Pancreas (tissue), 10 donors: ENCODE results near the gene HHATL. TPM values are rescaled to one million over a fixed set of nuclear protein-coding genes. Genes with fewer than 3 reads are reported as not detected.

ENCODE experiments used
- ATAC-seq, 4 donors: fragments of 200-7000 bp; cut with Tn5 transposase; one replicate each; pipeline versions ENCODE4 v1.8.0 to v1.9.1; 2020; ENCODE audit warnings: mild to moderate bottlenecking in 4 of 4, moderate library complexity in 4 of 4
- DNase-seq, 6 donors: peaks; one replicate each; pipeline ENCODE4 v3.0.0-alpha.2; 2020
- FAIRE-seq: peaks from 2 replicates; lab custom pipeline; 2012; peaks lifted over from hg19 to GRCh38; lab: Jason Lieb, UNC
- H3K27ac ChIP-seq, 4 donors: fragments of 200-600 bp; sonication (generic); 1 replicate in 3 of 4; 2 replicates in 1 of 4; pipeline versions ENCODE4 v1.5.0 to v1.8.0; 2020
- H3K27me3 ChIP-seq, 4 donors: fragments of 200-600 bp; one replicate each; pipeline ENCODE4 v1.8.0; 2021
- H3K36me3 ChIP-seq, 3 donors: fragments of 200-600 bp; sonication (generic) in 1 of 3; one replicate each; pipeline versions ENCODE4 v1.5.0 to v1.8.0; 2020 to 2021
- H3K4me1 ChIP-seq, 3 donors: fragments of 200-600 bp; one replicate each; pipeline ENCODE4 v1.8.0; 2021
- H3K4me3 ChIP-seq, 4 donors: fragments of 200-600 bp; sonication (generic) in 2 of 4; one replicate each; pipeline versions ENCODE4 v1.5.0 to v1.8.0; 2020 to 2021
- H3K9me3 ChIP-seq, 4 donors: fragments of 200-600 bp; one replicate each; pipeline ENCODE4 v1.8.0; 2021
- WGBS, 2 donors: extraction: QIAGEN DNeasy Blood & Tissue Kit; methylation state at CpG; one replicate each; pipeline ENCODE4 v1.1.7; 2013; 5-methylcytosine and 5-hydroxymethylcytosine counted together
- intact Hi-C, 3 donors: fragments of 100-400 bp; cut with DNase I; formaldehyde crosslinking; loops; one replicate each; pipeline versions ENCODE4 v1.11.1 to v1.14.2; 2022
- polyA plus RNA-seq, 2 donors: library from polyadenylated mRNA; stranded (reverse); fragments of 200-250 nt; gene quantifications; one replicate each; pipeline ENCODE4 v1.2.3, GENCODE V29; 2013
- total RNA-seq, 6 donors: library from RNA; stranded (reverse); fragmentation: NEBNext Ultra II Directional in 4 of 6; extraction: Animal tissue kit (Norgen Biotek cat#: 25700) in 4 of 6; gene quantifications; one replicate each; pipeline versions ENCODE4 v1.2.1 to v1.2.4, GENCODE V29; 2021 to 2023
- TF ChIP-seq, protein P1 (sequence below), 4 donors: fragments of 200-600 bp; sonication (generic) in 3 of 4; IDR thresholded peaks; one replicate each; pipeline versions ENCODE4 v1.5.0 to v1.8.0; 2021; ENCODE audit warnings: antibody characterized with exemption in 4 of 4
- donor health status: healthy with polysubstance abuse.
- donor health status: DM: no; HTN: no; CAD: no; lungs with moderate emphysema.
- donor health status: DM: no; HTN: no; CAD: no.
- donor health status: control.
- donor health status: control.
- donor health status: Bipolar disorder and iron deficiency.
- donor health status: DM: yes; HTN: yes; CAD: no.
- donor health status: DM: no; HTN: no; CAD: no.
- donor health status: DM: no; HTN: no; CAD: no.
- donor health status: DM: yes; HTN: yes; CAD: no.

Gene HHATL
- total and polyA plus RNA-seq, 8 donors, result 0.42 to 17.8 (median 2.4) TPM; not detected in 1

DNA sequence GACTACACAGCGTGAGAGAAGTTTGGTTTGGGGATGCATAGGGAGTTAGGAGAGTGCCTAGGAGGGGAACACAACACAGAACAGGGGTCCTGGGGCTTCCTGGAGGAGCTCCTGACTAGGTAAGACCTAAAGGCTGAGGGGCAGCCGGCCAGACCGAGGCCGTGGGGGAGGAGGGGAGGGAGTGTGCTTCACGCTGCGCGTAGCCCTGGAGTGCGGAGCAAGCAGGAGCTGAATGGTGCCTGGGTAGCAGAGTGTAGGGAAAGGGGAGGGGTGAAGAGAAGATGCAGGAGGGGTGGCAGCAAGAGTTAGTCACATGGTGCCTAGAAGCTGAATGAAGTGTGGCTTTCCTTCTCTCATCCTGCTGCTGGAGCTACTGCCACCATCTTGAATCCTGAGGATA, 32.4 kb upstream of the HHATL start:
- Histone ChIP-seq H3K27ac (no peak overlapping the region), H3K9me3 (no peaks in the 10 kb centered on the region), H3K4me1 (no peaks in the 10 kb centered on the region), H3K4me3 (no peak overlapping the region), H3K36me3 (no peaks in the 10 kb centered on the region), H3K27me3 (no peaks in the 10 kb centered on the region)
- DNase-seq (no peak), FAIRE-seq (no peak), ATAC-seq (no peak)
- 79 to 82% methylated on average over 8 of the region's 8 CpGs for WGBS, 2 donors
- TF ChIP-seq, protein P1, sequence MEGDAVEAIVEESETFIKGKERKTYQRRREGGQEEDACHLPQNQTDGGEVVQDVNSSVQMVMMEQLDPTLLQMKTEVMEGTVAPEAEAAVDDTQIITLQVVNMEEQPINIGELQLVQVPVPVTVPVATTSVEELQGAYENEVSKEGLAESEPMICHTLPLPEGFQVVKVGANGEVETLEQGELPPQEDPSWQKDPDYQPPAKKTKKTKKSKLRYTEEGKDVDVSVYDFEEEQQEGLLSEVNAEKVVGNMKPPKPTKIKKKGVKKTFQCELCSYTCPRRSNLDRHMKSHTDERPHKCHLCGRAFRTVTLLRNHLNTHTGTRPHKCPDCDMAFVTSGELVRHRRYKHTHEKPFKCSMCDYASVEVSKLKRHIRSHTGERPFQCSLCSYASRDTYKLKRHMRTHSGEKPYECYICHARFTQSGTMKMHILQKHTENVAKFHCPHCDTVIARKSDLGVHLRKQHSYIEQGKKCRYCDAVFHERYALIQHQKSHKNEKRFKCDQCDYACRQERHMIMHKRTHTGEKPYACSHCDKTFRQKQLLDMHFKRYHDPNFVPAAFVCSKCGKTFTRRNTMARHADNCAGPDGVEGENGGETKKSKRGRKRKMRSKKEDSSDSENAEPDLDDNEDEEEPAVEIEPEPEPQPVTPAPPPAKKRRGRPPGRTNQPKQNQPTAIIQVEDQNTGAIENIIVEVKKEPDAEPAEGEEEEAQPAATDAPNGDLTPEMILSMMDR (IDR thresholded peaks at IDR 0.05), result no peak
- intact Hi-C loops, result no loop called here

DNA sequence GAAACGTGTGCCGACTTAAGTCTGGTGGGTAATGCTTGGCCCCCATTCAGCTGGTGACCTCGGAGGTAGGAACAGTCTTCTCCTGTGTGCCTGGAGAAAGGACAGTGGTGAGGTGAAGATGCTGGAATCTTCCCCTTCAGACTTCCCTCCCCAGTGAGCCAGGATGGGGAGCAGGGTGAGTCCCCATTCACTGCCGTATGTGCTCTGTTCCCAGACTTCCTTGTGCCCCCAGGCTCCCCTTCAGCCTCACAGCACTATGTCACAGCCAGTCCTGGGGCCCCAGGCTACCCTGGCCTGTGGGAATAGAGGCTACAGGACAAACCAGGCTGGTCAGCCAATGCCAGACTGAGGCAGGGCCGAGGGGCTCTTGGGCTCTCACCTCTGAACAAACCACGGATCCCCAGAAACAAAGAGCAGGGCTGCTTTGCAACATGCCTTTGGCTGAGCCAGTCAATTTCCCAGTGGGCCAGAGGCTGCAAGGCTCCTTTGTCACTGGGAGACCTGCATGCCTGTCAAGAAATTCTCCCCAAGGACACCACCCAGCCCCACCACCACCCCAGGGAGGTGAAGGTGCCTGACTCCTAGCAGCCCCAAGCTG, 31.8 kb upstream of the HHATL start:
- no peak overlapping the region for H3K4me3 ChIP-seq
- WGBS, 2 donors, result 65 to 80% methylated on average over 6 of the region's 6 CpGs
- TF ChIP-seq, protein P1 (IDR thresholded peaks at IDR 0.05), result no peak
- H3K27me3 ChIP-seq, result no peaks in the 10 kb centered on the region
- no peak for ATAC-seq
- DNase-seq, result no peak
- H3K36me3 ChIP-seq, result no peaks in the 10 kb centered on the region
- no peaks in the 10 kb centered on the region for H3K9me3 ChIP-seq
- intact Hi-C loops, result no loop called here
- no peak overlapping the region for H3K27ac ChIP-seq
- FAIRE-seq, result no peak
- H3K4me1 ChIP-seq, result no peaks in the 10 kb centered on the region

GRCh38 chr3:42733501-42734262, 31.1 kb upstream of the HHATL start:
- DNase-seq, result no peak
- no peak for FAIRE-seq
- no peaks in the 10 kb centered on the region for H3K4me1 ChIP-seq
- no peak overlapping the region for H3K27ac ChIP-seq
- H3K9me3 ChIP-seq, result no peaks in the 10 kb centered on the region
- intact Hi-C loops, result no loop called here
- ATAC-seq, result no peak
- TF ChIP-seq, protein P1 (IDR thresholded peaks at IDR 0.05), result no peak
- H3K27me3 ChIP-seq, result no peaks in the 10 kb centered on the region
- WGBS, 2 donors, result 78 to 90% methylated on average over 13 of the region's 13 CpGs
- no peaks in the 10 kb centered on the region for H3K36me3 ChIP-seq
- H3K4me3 ChIP-seq, result no peak overlapping the region

DNA sequence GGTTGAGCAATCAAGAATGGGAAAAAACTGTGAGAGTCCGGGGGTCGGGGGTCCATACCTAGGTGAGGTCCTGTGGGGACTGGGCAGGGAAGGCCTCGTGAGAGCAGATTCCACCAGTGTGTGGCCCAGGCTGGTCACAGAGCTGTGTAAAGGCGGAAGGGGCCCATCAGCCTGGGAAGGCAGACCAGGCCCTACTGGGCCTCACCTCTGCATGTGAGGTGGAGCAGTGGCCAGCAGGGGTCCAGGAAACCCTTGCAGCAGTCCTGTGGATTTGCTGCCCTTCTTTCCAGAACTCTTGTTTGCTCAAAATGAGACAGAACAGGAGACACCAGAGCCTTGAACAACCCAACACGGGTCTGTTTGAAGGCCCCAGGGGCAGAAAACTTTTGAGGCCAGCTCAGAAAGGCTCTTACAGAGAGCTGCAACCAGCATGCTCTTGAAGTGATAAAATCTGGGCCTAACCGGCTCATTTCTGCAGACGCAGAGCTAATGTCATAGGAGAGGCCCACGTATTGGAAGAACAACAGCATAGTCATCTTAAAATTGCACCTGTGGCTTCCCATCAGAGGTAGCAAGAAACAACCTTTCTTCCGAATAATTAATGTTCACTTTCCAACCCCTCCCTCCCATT, 30.3 kb upstream of the HHATL start:
- Histone ChIP-seq H3K9me3 (no peaks in the 10 kb centered on the region), H3K4me1 (no peaks in the 10 kb centered on the region), H3K27ac (no peak overlapping the region), H3K4me3 (no peak overlapping the region), H3K27me3 (no peaks in the 10 kb centered on the region), H3K36me3 (no peaks in the 10 kb centered on the region)
- intact Hi-C loops, result no loop called here
- 80 to 84% methylated on average over 9 of the region's 9 CpGs for WGBS, 2 donors
- TF ChIP-seq, protein P1 (IDR thresholded peaks at IDR 0.05), result no peak
- FAIRE-seq (no peak), ATAC-seq (peak in 1 of 4 donors; percentile 37), DNase-seq (no peak)
